Stimulated activated CD8-positive, alpha-beta memory T cell treated with anti-CD3 and anti-CD28 coated beads, Interleukin-4, amount 100 ng/mL, for 48 hours (primary cell): ENCODE measurements around the gene NHLH1.
A peak's percentile ranks its signal among the peaks of the same experiment; 100 is the strongest.
"Not testable (repeated sequence)": the region's sequence is repeated elsewhere in the genome, so short reads cannot be mapped to it uniquely, and the experiment has no call there.

Experiments used
- DNase-seq: peaks from one replicate; pipeline ENCODE4 v3.0.0-alpha.2; 2020

NHLH1 gene

DNA sequence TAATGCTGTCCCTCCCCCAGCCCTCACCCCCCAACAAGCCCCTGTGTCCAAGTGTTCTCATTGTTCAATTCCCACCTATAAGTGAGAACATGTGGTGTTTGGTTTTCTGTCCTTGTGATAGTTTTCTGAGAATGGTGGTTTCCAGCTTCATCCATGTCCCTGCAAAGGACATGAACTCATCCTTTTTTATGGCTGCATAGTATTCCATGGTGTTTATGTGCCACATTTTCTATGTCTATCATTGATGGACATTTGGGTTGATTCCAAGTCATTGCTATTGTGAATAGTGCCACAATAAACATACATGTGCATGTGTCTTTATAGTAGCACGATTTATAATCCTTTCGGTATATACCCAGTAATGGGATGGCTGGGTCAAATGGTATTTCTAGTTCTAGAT, 17.9 kb downstream of the NHLH1 start:
- not testable (repeated sequence) for DNase-seq

GRCh38 chr1:160388406-160388805, 21.5 kb downstream of the NHLH1 start:
- DNase-seq: not testable (repeated sequence)

- no peak for DNase-seq
These were observed 27.8 kb downstream of the NHLH1 start for GRCh38 chr1:160394673-160395072.

- peak; percentile 10 for DNase-seq
These were observed 30.8 kb downstream of the NHLH1 start for GRCh38 chr1:160397651-160398050.

GRCh38 chr1:160398823-160399222, 32.0 kb downstream of the NHLH1 start:
- DNase-seq: peak; percentile 11

DNA sequence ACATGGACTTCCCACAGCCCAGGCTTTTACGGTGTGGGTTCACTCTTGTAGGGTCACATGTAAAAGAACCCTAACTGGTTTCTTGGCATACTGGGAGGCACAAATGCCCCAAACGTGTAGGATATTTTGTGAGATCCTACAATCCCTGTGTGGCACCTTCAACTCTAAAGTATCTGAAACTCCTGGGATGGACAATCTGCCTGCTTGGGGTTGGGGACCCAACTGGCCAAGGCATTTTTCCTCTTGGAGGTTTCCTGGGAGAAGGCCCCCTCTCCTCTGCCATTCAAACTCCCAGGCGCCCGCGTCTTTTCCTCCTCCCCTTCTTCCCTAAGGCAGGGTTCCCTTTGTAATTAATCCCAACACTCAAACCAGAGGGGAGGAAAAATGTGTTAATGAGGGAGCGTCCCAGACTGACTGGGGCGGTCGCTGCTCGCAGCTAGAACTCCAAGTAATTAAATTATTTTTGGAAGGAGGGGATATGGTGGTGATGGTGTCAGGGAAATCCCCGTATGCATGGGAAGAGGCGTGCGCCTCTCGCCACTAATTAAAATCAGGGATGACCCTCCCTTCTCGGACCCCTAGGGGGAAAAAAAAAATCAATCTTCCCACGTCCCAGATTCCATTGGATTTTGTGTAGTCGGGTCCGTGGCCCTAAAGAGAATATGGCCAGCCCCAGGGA, 32.8 kb downstream of the NHLH1 start:
- no peak for DNase-seq

GRCh38 chr1:160400223-160400645, 33.4 kb downstream of the NHLH1 start, which contains the start of gene VANGL2:
VANGL2 (plus strand) TSS chr1:160400564; CDS start chr1:160415838, 15,274 bp downstream.
- peak; percentile 73 for DNase-seq

- peak; percentile 30 for DNase-seq
These were observed 34.0 kb downstream of the NHLH1 start for GRCh38 chr1:160400646-160401486.

DNA sequence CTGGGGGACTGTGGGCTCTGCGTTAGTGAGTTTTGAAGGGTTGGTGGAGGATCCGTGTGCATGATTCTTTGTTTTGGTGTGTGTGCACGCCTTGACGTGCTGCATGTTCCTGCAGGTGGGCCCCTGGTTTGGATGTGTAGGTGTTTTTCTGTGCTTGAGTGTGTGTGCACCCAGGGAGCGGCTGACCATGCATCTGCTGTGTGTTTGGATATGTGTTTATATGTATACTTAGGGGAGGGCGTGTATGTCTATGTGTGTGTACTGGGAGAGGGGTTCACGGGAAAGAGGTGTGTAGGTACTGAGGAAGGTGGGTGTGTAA, 34.6 kb downstream of the NHLH1 start:
- DNase-seq: peak; percentile 14

DNA sequence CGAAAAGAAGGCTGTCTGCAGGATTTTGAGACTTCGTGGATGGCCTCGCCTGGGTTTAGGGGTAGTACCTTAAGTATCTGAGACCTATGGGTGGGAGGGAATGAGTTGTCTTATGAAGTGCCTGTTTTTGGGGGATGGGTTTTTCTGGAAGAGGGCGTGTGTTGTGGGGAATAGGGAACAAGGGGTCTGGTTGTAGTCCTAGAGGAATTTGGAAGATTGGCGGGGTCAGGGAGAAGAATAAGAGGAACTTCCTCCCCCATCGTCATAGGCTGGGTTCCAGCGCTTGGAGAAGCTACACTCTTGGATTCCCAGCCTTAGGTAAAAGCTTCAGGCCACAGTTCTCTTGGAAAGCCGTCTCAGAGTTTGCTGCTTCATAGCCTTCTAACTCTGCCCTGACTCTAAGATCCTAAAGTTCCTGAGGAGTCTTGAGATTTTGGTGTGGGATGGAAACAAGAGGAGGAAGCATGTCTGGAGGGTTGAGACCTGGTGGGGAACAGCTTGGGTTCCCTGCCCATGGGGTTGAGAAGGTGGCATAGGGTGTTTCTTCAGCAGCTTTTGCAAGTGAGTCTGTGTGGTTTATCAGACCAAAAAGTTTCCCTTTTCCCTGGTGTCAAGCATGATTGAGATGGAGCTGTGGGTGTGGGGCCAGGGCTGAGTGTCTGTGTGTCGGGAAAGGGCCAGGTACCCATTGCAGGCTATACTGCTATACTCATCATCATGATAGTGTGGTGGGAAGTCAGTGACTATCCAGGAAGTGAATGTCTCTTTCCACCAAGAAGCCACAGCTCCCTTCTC, 35.3 kb downstream of the NHLH1 start:
- peak; percentile 19 for DNase-seq

GRCh38 chr1:160403244-160403643, 36.4 kb downstream of the NHLH1 start:
- peak; percentile 10 for DNase-seq

GRCh38 chr1:160404094-160404493, 37.2 kb downstream of the NHLH1 start:
- peak; percentile 17 for DNase-seq

DNA sequence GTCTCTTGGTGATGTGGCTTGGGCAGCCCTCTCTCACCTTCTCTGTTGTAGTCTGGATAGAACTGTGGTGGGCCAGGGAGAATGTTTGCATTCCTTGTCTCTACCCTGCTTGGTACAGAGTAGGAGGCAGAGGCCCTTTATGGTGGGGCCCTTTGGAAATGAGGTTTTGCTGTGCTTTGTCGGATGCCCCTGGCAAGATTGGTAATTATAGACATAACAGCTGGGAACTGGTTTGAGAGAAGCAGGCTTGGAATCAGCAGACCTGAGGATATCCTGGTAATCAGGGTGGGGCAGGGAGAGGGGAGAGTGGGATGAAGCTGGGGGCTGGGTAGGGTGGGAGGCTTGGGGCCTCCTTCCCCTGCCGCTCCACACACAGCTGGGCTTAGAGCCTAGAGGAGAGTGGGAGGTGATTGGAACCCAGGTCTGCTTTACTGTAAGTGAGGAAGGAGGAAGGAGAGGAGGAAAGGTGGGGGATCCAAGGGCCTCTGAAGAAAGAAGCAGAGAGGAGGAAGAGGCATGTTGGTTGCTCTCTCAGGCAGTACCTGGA, 38.5 kb downstream of the NHLH1 start:
- peak; percentile 4 for DNase-seq

GRCh38 chr1:160406131-160406968, 39.5 kb downstream of the NHLH1 start:
- DNase-seq: peak; percentile 16

GRCh38 chr1:160407839-160408801, 41.2 kb downstream of the NHLH1 start:
- DNase-seq: peak; percentile 11

DNA sequence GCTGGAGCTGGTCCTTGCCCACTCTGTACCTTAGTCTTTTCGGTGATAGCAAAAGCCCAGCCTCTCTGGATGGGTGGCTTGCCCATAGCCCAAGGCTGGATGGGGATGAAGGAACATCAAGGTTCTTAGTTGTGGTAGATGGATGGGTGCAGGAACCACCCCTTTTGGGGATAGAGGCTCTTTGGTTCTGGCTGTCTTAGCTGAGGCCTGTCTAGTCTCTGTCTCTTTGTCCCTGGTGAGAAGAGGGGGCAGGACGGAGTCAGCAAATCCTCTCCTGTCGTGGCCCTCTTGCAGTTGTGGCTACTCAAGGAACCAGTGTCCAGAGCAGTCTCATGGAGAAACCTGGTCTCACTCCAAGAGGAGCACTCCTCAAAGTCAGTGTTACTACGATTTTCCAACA, 42.0 kb downstream of the NHLH1 start:
- peak; percentile 8 for DNase-seq

DNA sequence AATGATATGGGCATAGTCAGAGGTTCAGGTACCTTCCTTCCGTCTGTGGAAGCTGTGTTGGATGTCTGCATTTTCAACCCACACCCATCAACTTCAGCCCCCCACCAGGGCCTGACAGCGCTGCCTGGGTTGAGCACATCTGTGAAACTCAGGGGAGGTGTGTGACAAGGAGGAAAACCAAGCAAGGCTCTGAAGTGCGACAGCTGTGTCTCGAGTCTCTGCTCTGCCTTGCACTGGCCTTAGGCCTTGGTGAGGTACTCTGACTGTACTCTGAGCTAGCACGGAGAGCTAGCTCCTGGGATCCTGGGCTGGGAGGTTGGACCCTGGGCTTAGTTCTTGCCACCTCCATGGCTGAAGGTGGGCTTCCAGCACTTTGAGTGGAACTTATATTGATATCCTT, 42.6 kb downstream of the NHLH1 start:
- DNase-seq: peak; percentile 15

DNA sequence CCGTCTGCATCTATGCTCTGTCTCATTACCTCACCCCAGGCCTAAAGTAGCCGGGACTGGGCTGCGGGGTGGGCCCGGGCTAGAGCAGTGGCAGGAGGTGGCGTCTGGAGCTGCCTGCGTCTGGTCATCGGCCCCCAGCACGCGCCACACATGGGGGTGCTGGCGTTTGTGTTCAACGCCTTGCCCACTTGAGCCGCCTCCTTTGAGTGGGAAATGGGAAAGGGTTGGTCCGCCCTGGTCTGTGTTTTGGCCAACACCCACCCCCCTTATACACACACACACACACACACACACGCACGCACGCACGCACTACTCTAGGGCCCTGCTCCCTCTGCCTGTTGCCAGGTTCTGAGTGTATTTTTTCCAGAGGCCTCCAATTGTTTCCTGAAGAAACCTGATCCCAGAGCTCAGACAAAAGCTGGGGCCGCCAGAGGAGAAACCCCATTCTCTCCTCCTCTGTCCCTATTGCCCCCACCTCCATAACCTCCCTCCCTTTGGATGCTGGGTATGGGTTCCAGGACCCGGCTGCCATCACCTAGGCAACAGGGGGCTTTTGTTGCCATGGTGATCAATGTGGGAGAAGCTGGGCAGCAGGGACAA, 43.6 kb downstream of the NHLH1 start:
- peak; percentile 11 for DNase-seq

DNA sequence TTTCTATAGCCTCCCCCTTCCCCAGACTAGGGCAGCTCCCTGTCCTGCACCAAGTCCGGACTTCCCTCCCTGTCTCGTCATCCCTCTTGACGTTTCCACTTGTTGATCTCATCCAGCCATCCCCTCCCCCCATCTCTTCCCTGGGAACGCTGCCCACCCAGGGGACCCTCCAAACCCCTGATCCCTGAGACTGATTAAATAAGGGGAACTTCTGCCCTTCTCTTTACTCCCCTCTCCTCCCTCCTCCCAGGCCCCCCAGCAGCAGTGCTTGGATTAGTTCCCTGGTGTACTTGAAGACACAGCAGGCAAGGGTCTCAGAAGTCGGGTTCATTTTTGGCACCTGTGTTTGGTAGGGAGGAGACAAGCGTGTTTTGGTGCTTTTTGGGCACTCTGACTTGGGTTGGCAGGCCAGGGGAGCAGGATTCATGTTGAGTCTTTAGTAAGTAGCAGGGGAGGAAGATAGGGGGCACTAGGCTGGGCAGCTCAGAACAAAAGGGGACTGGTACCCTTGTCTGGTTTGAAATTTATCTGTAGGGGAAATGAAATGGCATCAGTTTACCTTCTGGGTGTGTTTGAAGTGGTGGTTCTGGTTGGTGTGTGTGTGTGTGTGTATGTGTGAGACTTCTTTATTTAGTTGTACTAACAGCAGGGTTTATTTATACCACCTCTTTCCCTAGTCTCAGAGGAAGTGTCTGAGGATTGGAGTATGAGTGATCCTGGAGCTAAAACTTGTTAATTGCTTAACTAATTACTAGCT, 44.6 kb downstream of the NHLH1 start:
- DNase-seq: peak; percentile 14

DNA sequence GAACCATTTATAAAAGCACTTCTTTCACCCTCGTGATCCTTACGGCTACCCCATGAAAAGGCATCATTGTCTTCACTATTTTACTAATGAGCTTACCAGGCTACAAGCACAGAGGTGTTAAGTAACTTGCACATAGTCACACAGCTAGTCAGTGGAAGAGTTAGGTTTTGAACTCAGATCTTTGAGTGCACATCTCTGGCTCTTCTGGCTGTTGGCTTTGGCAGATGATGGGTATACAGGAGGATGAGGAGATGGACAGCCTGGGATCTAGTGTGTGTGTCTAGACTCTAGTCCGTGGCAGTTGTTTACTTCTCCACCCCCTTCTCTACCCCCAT, 45.1 kb downstream of the NHLH1 start:
- DNase-seq: no peak
